Lower leg skin (tissue), 4 donors: ENCODE measurements around the gene ME1. TPM values are rescaled to one million over a fixed set of nuclear protein-coding genes. Genes with fewer than 3 reads are reported as not detected.

Source experiments
- DNase-seq, 2 donors: peaks; one replicate each; pipeline ENCODE4 v3.0.0-alpha.2; 2019; ENCODE audit warnings: low spot score in 2 of 2
- H3K4me3 ChIP-seq: fragments of 200-600 bp; sonication (generic); 2 replicates; pipeline ENCODE4 v1.5.1; 2017; ENCODE audit warnings: mild to moderate bottlenecking, low read depth; ENCODE audit not compliant: poor library complexity, severe bottlenecking
- CTCF ChIP-seq, 3 donors: fragments of 450-650 bp; IDR thresholded peaks; one replicate each; pipeline ENCODE4 v1.5.1; 2016; ENCODE audit warnings: antibody characterized with exemption in 3 of 3, mild to moderate bottlenecking in 3 of 3, moderate library complexity in 2 of 3
- POLR2A ChIP-seq, 2 donors: fragments of 450-650 bp; IDR thresholded peaks; one replicate each; pipeline ENCODE4 v1.6.1; 2016 to 2017; ENCODE audit warnings: antibody characterized with exemption in 2 of 2, mild to moderate bottlenecking in 1 of 2, moderate library complexity in 1 of 2
- WGBS, 2 donors: methylation state at CpG; one replicate each; pipeline ENCODE4 v1.1.5; 2018; 5-methylcytosine and 5-hydroxymethylcytosine counted together
- intact Hi-C: fragments of 100-400 bp; cut with DNase I; formaldehyde crosslinking; loops from one replicate; pipeline ENCODE4 v1.15.0; 2023; ENCODE audit warnings: low total_unique reads
- total RNA-seq, 4 donors: library from RNA; depleted of rRNA; stranded (reverse); fragments of >200 nt; gene quantifications; one replicate each; pipeline ENCODE4 v1.1.0, GENCODE V29; 2016

ME1 gene
- total RNA-seq, 4 donors from 2014 or later, result 17.3 to 55.0 (median 20.8) TPM

- WGBS, 2 donors, result 35 to 51% methylated on average over 3 of the region's 3 CpGs
- no peak for TF ChIP-seq CTCF (IDR thresholded peaks at IDR 0.05)
- no peak for TF ChIP-seq POLR2A (IDR thresholded peaks at IDR 0.05)
- intact Hi-C loops, result no loop called here
- H3K4me3 ChIP-seq, result no peak overlapping the region
- no peak for DNase-seq
Measured at GRCh38 chr6:83218646-83219045, 212.2 kb downstream of the ME1 start.

- no peak for DNase-seq
- H3K4me3 ChIP-seq, result no peak overlapping the region
- intact Hi-C loops, result no loop called here
- TF ChIP-seq POLR2A (IDR thresholded peaks at IDR 0.05) (no peak), CTCF (IDR thresholded peaks at IDR 0.05) (no peak)
Measured at GRCh38 chr6:83216806-83217205, 214.0 kb downstream of the ME1 start.

- H3K4me3 ChIP-seq, result no peak overlapping the region
- no peak for TF ChIP-seq POLR2A (IDR thresholded peaks at IDR 0.05)
- no peak for TF ChIP-seq CTCF (IDR thresholded peaks at IDR 0.05)
- DNase-seq, result peak; percentile 63 to 86
- intact Hi-C loops, result no loop called here
- 35 to 38% methylated on average over 7 of the region's 7 CpGs for WGBS, 2 donors
Measured at GRCh38 chr6:83215131-83216047, 215.5 kb downstream of the ME1 start.

- 75 to 90% methylated on average over 4 of the region's 4 CpGs for WGBS, 2 donors
- intact Hi-C loops, result no loop called here
- no peak for TF ChIP-seq POLR2A (IDR thresholded peaks at IDR 0.05)
- TF ChIP-seq CTCF (IDR thresholded peaks at IDR 0.05), result no peak
- DNase-seq, result no peak
- no peak overlapping the region for H3K4me3 ChIP-seq
Measured at GRCh38 chr6:83202031-83202430, 228.8 kb downstream of the ME1 start.

- WGBS, 2 donors, result 47 to 52% methylated on average over 2 of the region's 2 CpGs
- TF ChIP-seq POLR2A (IDR thresholded peaks at IDR 0.05), result no peak
- TF ChIP-seq CTCF (IDR thresholded peaks at IDR 0.05), result no peak
- intact Hi-C loops, result no loop called here
- H3K4me3 ChIP-seq, result no peak overlapping the region
- DNase-seq, result no peak
Measured at GRCh38 chr6:83199863-83200225, 231.0 kb downstream of the ME1 start.
